IMR-90 (cell line): ENCODE measurements around the gene UXS1. TPM values are rescaled to one million over a fixed set of nuclear protein-coding genes. Genes with fewer than 3 reads are reported as not detected.

ENCODE experiments used
- ATAC-seq: fragments of 200-7000 bp; cut with Tn5 transposase; 2 replicates; pipeline ENCODE4 v1.9.1; 2020; ENCODE audit warnings: low read depth, mild to moderate bottlenecking, moderate library complexity
- BruUV-seq: library from RNA; stranded (reverse); fragments of 400-500 nt; replicated peaks from 2 replicates; lab custom pipeline; 2021; lab: Mats Ljungman, UMichigan
- CTCF ChIA-PET: fragments of 300-600 bp; formaldehyde crosslinking; extraction: SDS; loops from one replicate; lab custom pipeline; 2021; ENCODE audit warnings: antibody characterized with exemption; lab: Yijun Ruan, JAX
- POLR2A ChIA-PET: fragments of 300-600 bp; sonication (Branson Sonifier 250); formaldehyde crosslinking; loops from one replicate; lab custom pipeline; 2022; ENCODE audit warnings: antibody characterized with exemption; ENCODE audit not compliant: unreplicated experiment; lab: Charles Lee
- DNase-seq: peaks from one replicate; pipeline ENCODE4 v3.0.0; 2013
- H2AFZ ChIP-seq: replicated peaks from 2 replicates; pipeline ENCODE3; 2013; ENCODE audit warnings: low read length, mild to moderate bottlenecking; ENCODE audit not compliant: poor library complexity
- H2AK5ac ChIP-seq: 2 replicates; pipeline ENCODE4 v1.6.1; 2013; ENCODE audit warnings: low read depth, low read length, inconsistent platforms
- H2AK9ac ChIP-seq: replicated peaks from 2 replicates; pipeline ENCODE3; 2013; ENCODE audit warnings: mild to moderate bottlenecking, low read depth, low read length, moderate library complexity; ENCODE audit not compliant: poor library complexity
- H2BK120ac ChIP-seq: 2 replicates; pipeline ENCODE4 v1.6.1; 2013; ENCODE audit warnings: low read depth, low read length, inconsistent platforms
- H2BK15ac ChIP-seq: 3 replicates; pipeline ENCODE4 v1.6.1; 2013; ENCODE audit warnings: low read depth, low read length, inconsistent platforms
- H2BK20ac ChIP-seq: 2 replicates; pipeline ENCODE4 v1.6.1; 2013; ENCODE audit warnings: low read depth, mild to moderate bottlenecking, inconsistent platforms, low read length, moderate library complexity
- H2BK5ac ChIP-seq: 2 replicates; pipeline ENCODE4 v1.6.1; 2013; ENCODE audit warnings: mild to moderate bottlenecking, low read depth, low read length, inconsistent platforms; ENCODE audit not compliant: poor library complexity, severe bottlenecking
- H3K14ac ChIP-seq: replicated peaks from 2 replicates; pipeline ENCODE4 v1.6.1; 2013; ENCODE audit warnings: low read depth, low read length, inconsistent platforms
- H3K18ac ChIP-seq: 2 replicates; pipeline ENCODE4 v1.6.1; 2013; ENCODE audit warnings: low read depth, low read length, control low read depth
- H3K23ac ChIP-seq: 2 replicates; pipeline ENCODE4 v1.6.1; 2013; ENCODE audit warnings: low read depth, low read length, inconsistent platforms
- H3K27ac ChIP-seq: 2 replicates; pipeline ENCODE4 v1.5.1; 2013; ENCODE audit warnings: mild to moderate bottlenecking, control low read depth, low read length; ENCODE audit not compliant: insufficient read depth
- H3K27me3 ChIP-seq: 2 replicates; pipeline ENCODE4 v1.6.1; 2013; ENCODE audit warnings: low read length; ENCODE audit not compliant: control insufficient read depth, insufficient read depth
- H3K36me3 ChIP-seq: 2 replicates; pipeline ENCODE4 v1.6.1; 2013; ENCODE audit warnings: low read length, mixed read lengths; ENCODE audit not compliant: control insufficient read depth, insufficient read depth
- H3K4ac ChIP-seq: 2 replicates; pipeline ENCODE4 v1.6.1; 2013; ENCODE audit warnings: low read depth, low read length, inconsistent platforms
- H3K4me1 ChIP-seq: 2 replicates; pipeline ENCODE4 v1.6.1; 2013; ENCODE audit warnings: low read length, mixed read lengths; ENCODE audit not compliant: control insufficient read depth, insufficient read depth
- H3K4me2 ChIP-seq: 2 replicates; pipeline ENCODE4 v1.6.1; 2013; ENCODE audit warnings: low read depth, mild to moderate bottlenecking, control low read depth, low read length, moderate library complexity
- H3K4me3 ChIP-seq: 2 replicates; pipeline ENCODE4 v1.5.1; 2013; ENCODE audit warnings: low read depth, mild to moderate bottlenecking, control low read depth, low read length, moderate library complexity; ENCODE audit not compliant: insufficient read depth
- H3K56ac ChIP-seq: 2 replicates; pipeline ENCODE4 v1.6.1; 2013; ENCODE audit warnings: low read length, inconsistent platforms; ENCODE audit not compliant: insufficient read depth; ENCODE audit errors: extremely low read depth
- H3K79me1 ChIP-seq, 2 experiments: 2 replicates each; pipeline ENCODE4 v1.6.1; 2013; ENCODE audit warnings: low read length in 2 of 2, inconsistent platforms in 1 of 2, low read depth in 1 of 2
- H3K9ac ChIP-seq: 2 replicates; pipeline ENCODE4 v1.6.1; 2013; ENCODE audit warnings: low read depth, low read length, control low read depth
- H3K9me1 ChIP-seq: 2 replicates; pipeline ENCODE4 v1.6.1; 2013; ENCODE audit warnings: low read length, inconsistent platforms; ENCODE audit not compliant: insufficient read depth
- H3K9me3 ChIP-seq: 2 replicates; pipeline ENCODE4 v1.6.1; 2013; ENCODE audit warnings: low read length; ENCODE audit not compliant: control insufficient read depth, insufficient read depth
- H4K20me1 ChIP-seq: 2 replicates; pipeline ENCODE4 v1.6.1; 2013; ENCODE audit warnings: low read length, inconsistent platforms; ENCODE audit not compliant: insufficient read depth
- H4K5ac ChIP-seq: 2 replicates; pipeline ENCODE4 v1.6.1; 2013; ENCODE audit warnings: mild to moderate bottlenecking, low read depth, low read length, control low read depth
- H4K8ac ChIP-seq, 2 experiments: 2 replicates each; pipeline ENCODE4 v1.6.1; 2013; ENCODE audit warnings: low read depth in 2 of 2, low read length in 2 of 2, control low read depth in 1 of 2, inconsistent platforms in 1 of 2
- H4K91ac ChIP-seq: 2 replicates; pipeline ENCODE4 v1.6.1; 2013; ENCODE audit warnings: low read depth, low read length, inconsistent platforms; ENCODE audit not compliant: insufficient read depth
- BHLHE40 ChIP-seq: fragments of 150-350 bp; IDR thresholded peaks from 2 replicates; pipeline ENCODE4 v1.6.1; 2016; ENCODE audit warnings: mild to moderate bottlenecking, low read depth, low read length
- FOS ChIP-seq: fragments of 150-350 bp; IDR thresholded peaks from 2 replicates; pipeline ENCODE4 v1.6.1; 2016; ENCODE audit warnings: low read depth, low read length
- MAZ ChIP-seq: IDR thresholded peaks from 2 replicates; pipeline ENCODE4 v1.6.1; 2012; ENCODE audit warnings: low read depth, mild to moderate bottlenecking, low read length, improper control_type of control experiment, moderate library complexity, borderline replicate concordance
- SMC3 ChIP-seq: fragments of 150-350 bp; IDR thresholded peaks from 2 replicates; pipeline ENCODE4 v1.6.1; 2016; ENCODE audit warnings: low read depth, mild to moderate bottlenecking, antibody characterized with exemption, low read length, moderate library complexity
- WGBS, 2 experiments: methylation state at CpG; one replicate each; pipeline versions ENCODE4 v1.1.5 to v1.1.7; 2013; ENCODE audit warnings: missing lambda C conversion rate in 2 of 2; ENCODE audit not compliant: insufficient read length in 1 of 2; ENCODE audit errors: extremely low coverage in 2 of 2; 5-methylcytosine and 5-hydroxymethylcytosine counted together
- dilution Hi-C: fragments of 300-500 bp; cut with HindIII; formaldehyde crosslinking; loops from one replicate; pipeline ENCODE4 v1.14.3; 2018; ENCODE audit warnings: low sequenced_read_pairs; ENCODE audit not compliant: unreplicated experiment
- in situ Hi-C: fragments of 300-500 bp; cut with MboI; formaldehyde crosslinking; loops from 3 replicates; pipeline ENCODE4 v1.14.3; 2019; ENCODE audit warnings: low sequenced_read_pairs, inconsistent platforms, mixed read lengths
- intact Hi-C: fragments of 100-400 bp; cut with micrococcal nuclease; formaldehyde crosslinking; loops from 2 replicates; pipeline ENCODE4 v1.10.0; 2022
- polyA plus RNA-seq, 3 experiments: library from polyadenylated mRNA; depleted of rRNA; stranded (reverse); fragments of >200 nt; gene quantifications; 2 replicates each; pipeline ENCODE4 v1.2.3, GENCODE V29; 2012; ENCODE audit warnings: low replicate concordance in 1 of 3
- total RNA-seq: library from RNA; depleted of rRNA; stranded (reverse); fragments of >200 nt; gene quantifications from 2 replicates; pipeline ENCODE4 v1.2.3, GENCODE V29; 2012

UXS1 gene
- total and polyA plus RNA-seq, 2 of the 4 experiments (the other 2 are of a cell fraction) = 33.7 to 54.3 TPM

DNA sequence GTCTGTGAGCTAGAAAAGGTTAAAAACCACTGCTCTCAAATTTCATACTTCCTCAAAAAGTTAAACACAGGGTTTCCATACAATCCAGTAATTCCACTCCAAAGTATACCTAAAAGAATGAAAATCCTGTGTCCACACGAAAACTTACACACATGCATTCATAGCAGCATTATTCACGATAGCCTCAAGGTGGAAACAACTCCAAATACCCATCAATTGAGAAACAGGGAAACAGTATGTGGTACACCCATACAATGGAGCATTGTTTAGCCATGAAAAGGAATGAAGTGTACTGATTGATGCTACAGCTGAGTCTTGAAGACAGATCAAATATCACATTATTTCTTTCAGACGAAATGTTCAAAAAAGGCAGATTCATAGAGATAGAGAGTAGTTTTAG is 36.7 kb downstream of the UXS1 start:
- BruUV-seq = no TSS peak
- POLR2A ChIA-PET = no interaction called here

More for the DNA sequence above, 36.7 kb downstream of the UXS1 start:
- Histone ChIP-seq H3K9me1 (no peaks in the 10 kb centered on the region; the same call in 1 of the 2 replicates), H3K36me3 (peaks cover 23% of the 10 kb centered on the region), H2BK15ac (no peak overlapping the region), H2BK5ac (no peak overlapping the region), H3K23ac (no peak overlapping the region), H3K27me3 (no peaks in the 10 kb centered on the region), H4K8ac (no peak overlapping the region), H3K9ac (no peak overlapping the region), H3K4me3 (no peak overlapping the region), H4K20me1 (no peaks in the 10 kb centered on the region), H2AK5ac (no peak overlapping the region), H3K56ac (no peak overlapping the region), H3K14ac (no peak overlapping the region), H2BK20ac (no peak overlapping the region), H3K9me3 (peaks cover 9% of the 10 kb centered on the region), H4K91ac (no peak overlapping the region), H4K5ac (no peak overlapping the region), H3K27ac (no peak overlapping the region), H2AFZ (no peak overlapping the region), H3K18ac (no peak overlapping the region), H3K79me1 (no peaks in the 10 kb centered on the region; a peak in 1 of 4 replicates), H3K4me1 (no peaks in the 10 kb centered on the region), H2AK9ac (no peak overlapping the region), H3K4me2 (no peak overlapping the region), H2BK120ac (no peak overlapping the region), H3K4ac (no peak overlapping the region)
- dilution Hi-C loops (no loop called here), intact Hi-C loops (no loop called here), in situ Hi-C loops (no loop called here)
- ATAC-seq = no peak
- WGBS, 2 experiments = no CpG with 5 or more reads among the region's 3 CpGs
- CTCF ChIA-PET = no interaction called here
- TF ChIP-seq MAZ = no peak
- no peak for TF ChIP-seq FOS
- TF ChIP-seq BHLHE40 = no peak
- no peak for TF ChIP-seq SMC3
- no peak for DNase-seq
